Keratinocyte (primary cell): ENCODE data around the gene CRYBA2. TPM values are rescaled to one million over a fixed set of nuclear protein-coding genes. Genes with fewer than 3 reads are reported as not detected.

Experiments
- DNase-seq: peaks from one replicate; pipeline ENCODE4 v3.0.0-alpha.2; 2011; ENCODE audit warnings: low read depth, missing footprints, low spot score
- FAIRE-seq: peaks from 2 replicates; lab custom pipeline; 2011; peaks lifted over from hg19 to GRCh38; lab: Jason Lieb, UNC
- H2AFZ ChIP-seq: 2 replicates; pipeline ENCODE4 v1.6.0; 2012; ENCODE audit warnings: low read length, control low read depth, inconsistent platforms; ENCODE audit not compliant: control insufficient read depth
- H3K27ac ChIP-seq: 2 replicates; pipeline ENCODE4 v1.5.1; 2011; ENCODE audit warnings: low read length; ENCODE audit not compliant: control insufficient read depth, insufficient read depth
- H3K27me3 ChIP-seq: 3 replicates; pipeline ENCODE4 v1.6.0; 2011; ENCODE audit warnings: low read length; ENCODE audit not compliant: control insufficient read depth, insufficient read depth; ENCODE audit errors: extremely low read depth
- H3K36me3 ChIP-seq, 2 experiments: 2 replicates in 1 of 2; 3 replicates in 1 of 2; pipeline ENCODE4 v1.5.1; 2011; ENCODE audit warnings: low read length in 2 of 2, mild to moderate bottlenecking in 1 of 2; ENCODE audit not compliant: control insufficient read depth in 2 of 2, insufficient read depth in 2 of 2; ENCODE audit errors: extremely low read depth in 1 of 2
- H3K4me1 ChIP-seq: 3 replicates; pipeline ENCODE4 v1.5.1; 2011; ENCODE audit warnings: low read length; ENCODE audit not compliant: control insufficient read depth, insufficient read depth; ENCODE audit errors: extremely low read depth
- H3K4me2 ChIP-seq: 3 replicates; pipeline ENCODE4 v1.6.0; 2011; ENCODE audit warnings: low read depth, low read length; ENCODE audit not compliant: control insufficient read depth, insufficient read depth; ENCODE audit errors: extremely low read depth
- H3K4me3 ChIP-seq, 3 experiments: fragments of 200-600 bp in 1 of 3; sonication (generic) in 1 of 3; 2 replicates in 2 of 3; 3 replicates in 1 of 3; pipeline ENCODE4 v1.5.1; 2011 to 2016; ENCODE audit warnings: low read length in 3 of 3, mild to moderate bottlenecking in 3 of 3, control low read depth in 2 of 3, inconsistent platforms in 1 of 3, low read depth in 1 of 3, mixed read lengths in 1 of 3, mixed run types in 1 of 3, moderate library complexity in 1 of 3; ENCODE audit not compliant: control insufficient read depth in 2 of 3, insufficient read depth in 2 of 3; ENCODE audit errors: extremely low read depth in 1 of 3
- H3K79me2 ChIP-seq: 2 replicates; pipeline ENCODE4 v1.6.0; 2012; ENCODE audit warnings: low read length; ENCODE audit not compliant: control insufficient read depth, insufficient read depth
- H3K9ac ChIP-seq: 3 replicates; pipeline ENCODE4 v1.6.0; 2011; ENCODE audit warnings: low read length; ENCODE audit not compliant: control insufficient read depth, insufficient read depth; ENCODE audit errors: extremely low read depth
- H3K9me1 ChIP-seq: 3 replicates; pipeline ENCODE4 v1.6.0; 2011; ENCODE audit warnings: low read length; ENCODE audit not compliant: control insufficient read depth, insufficient read depth; ENCODE audit errors: extremely low read depth
- H3K9me3 ChIP-seq: 2 replicates; pipeline ENCODE4 v1.5.1; 2012; ENCODE audit warnings: low read depth, low read length; ENCODE audit not compliant: control insufficient read depth
- H4K20me1 ChIP-seq: 3 replicates; pipeline ENCODE4 v1.6.0; 2011; ENCODE audit warnings: low read length; ENCODE audit not compliant: control insufficient read depth, insufficient read depth; ENCODE audit errors: extremely low read depth
- EZH2 ChIP-seq: IDR thresholded peaks from one replicate; pipeline ENCODE4 v1.6.1; 2012; ENCODE audit warnings: inconsistent platforms, mild to moderate bottlenecking, low read length, moderate library complexity
- dilution Hi-C: fragments of 300-500 bp; cut with MboI; formaldehyde crosslinking; loops from one replicate; pipeline ENCODE4 v1.7.0; 2020; ENCODE audit warnings: low sequenced_read_pairs; ENCODE audit not compliant: extremely low pct_ligation_motif_present
- polyA plus RNA-seq, 5 experiments: library from polyadenylated mRNA; depleted of rRNA in 3 of 5; stranded (reverse) in 3 of 5; stranded (forward) in 1 of 5; unstranded in 1 of 5; fragments of >200 nt; gene quantifications; 1 replicate in 1 of 5; 2 replicates in 3 of 5; 3 replicates in 1 of 5; pipeline versions ENCODE4 v1.2.1 to v1.2.3, GENCODE V29; 2011 to 2012; ENCODE audit warnings: missing spikeins in 2 of 5, low read depth in 1 of 5, low replicate concordance in 1 of 5
- TF ChIP-seq, protein P1 (sequence below), 3 experiments: IDR thresholded peaks in 1 of 3; conservative IDR thresholded peaks in 1 of 3; optimal IDR thresholded peaks in 1 of 3; 2 replicates in 2 of 3; 3 replicates in 1 of 3; pipeline versions ENCODE3 to v1.5.1; 2011; ENCODE audit warnings: low read length in 3 of 3, mild to moderate bottlenecking in 3 of 3, moderate library complexity in 2 of 3, control low read depth in 1 of 3, inconsistent platforms in 1 of 3; ENCODE audit not compliant: insufficient read depth in 2 of 3; ENCODE audit errors: extremely low read depth in 1 of 3

Gene CRYBA2
- polyA plus RNA-seq, 1 donor (not counting 4 experiments of a cell fraction or from before 2014, with no cell fraction given): not detected

DNA sequence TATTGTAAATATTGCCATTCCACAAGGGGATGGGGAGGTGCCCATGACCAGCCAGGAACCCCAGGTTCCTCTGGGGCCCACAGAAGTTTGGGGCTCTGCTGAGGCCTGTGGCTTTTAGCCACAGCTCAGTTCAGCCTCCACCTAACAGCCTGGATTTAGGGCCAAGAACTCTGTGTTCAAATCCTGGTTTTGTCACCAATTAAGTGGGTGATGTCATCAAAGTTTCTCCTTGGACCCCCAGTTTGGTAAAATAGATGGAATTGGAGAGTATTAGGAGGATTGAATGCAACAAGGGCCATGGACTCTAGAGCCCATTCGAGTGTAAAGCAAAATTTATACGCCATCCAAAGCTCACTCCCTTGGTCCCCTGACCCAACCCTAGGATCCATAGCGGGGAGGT, 5.1 kb downstream of the CRYBA2 start:
- no peaks in the 10 kb centered on the region for H3K4me1 ChIP-seq
- no peak overlapping the region for H3K27ac ChIP-seq
- no peak for FAIRE-seq
- DNase-seq: no peak
- H3K36me3 ChIP-seq: no peaks in the 10 kb centered on the region
- H3K4me2 ChIP-seq: no peak overlapping the region
- no peak overlapping the region for H2AFZ ChIP-seq
- TF ChIP-seq, protein P1, sequence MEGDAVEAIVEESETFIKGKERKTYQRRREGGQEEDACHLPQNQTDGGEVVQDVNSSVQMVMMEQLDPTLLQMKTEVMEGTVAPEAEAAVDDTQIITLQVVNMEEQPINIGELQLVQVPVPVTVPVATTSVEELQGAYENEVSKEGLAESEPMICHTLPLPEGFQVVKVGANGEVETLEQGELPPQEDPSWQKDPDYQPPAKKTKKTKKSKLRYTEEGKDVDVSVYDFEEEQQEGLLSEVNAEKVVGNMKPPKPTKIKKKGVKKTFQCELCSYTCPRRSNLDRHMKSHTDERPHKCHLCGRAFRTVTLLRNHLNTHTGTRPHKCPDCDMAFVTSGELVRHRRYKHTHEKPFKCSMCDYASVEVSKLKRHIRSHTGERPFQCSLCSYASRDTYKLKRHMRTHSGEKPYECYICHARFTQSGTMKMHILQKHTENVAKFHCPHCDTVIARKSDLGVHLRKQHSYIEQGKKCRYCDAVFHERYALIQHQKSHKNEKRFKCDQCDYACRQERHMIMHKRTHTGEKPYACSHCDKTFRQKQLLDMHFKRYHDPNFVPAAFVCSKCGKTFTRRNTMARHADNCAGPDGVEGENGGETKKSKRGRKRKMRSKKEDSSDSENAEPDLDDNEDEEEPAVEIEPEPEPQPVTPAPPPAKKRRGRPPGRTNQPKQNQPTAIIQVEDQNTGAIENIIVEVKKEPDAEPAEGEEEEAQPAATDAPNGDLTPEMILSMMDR (optimal IDR thresholded peaks at IDR 0.05 in 1 of 3, IDR thresholded peaks at IDR 0.05 in 1 of 3, conservative IDR thresholded peaks at IDR 0.05 in 1 of 3; ENCODE audit: extremely low read depth in 1 of 3, insufficient read depth in 2 of 3, low read length in 3 of 3): no peak
- no peak for TF ChIP-seq EZH2
- H3K4me3 ChIP-seq: no peak overlapping the region
- peaks cover 99% of the 10 kb centered on the region for H3K27me3 ChIP-seq
- no peaks in the 10 kb centered on the region for H3K79me2 ChIP-seq
- dilution Hi-C loops: no loop called here
- H4K20me1 ChIP-seq: no peaks in the 10 kb centered on the region
- H3K9me3 ChIP-seq: no peaks in the 10 kb centered on the region
- no peak overlapping the region for H3K9ac ChIP-seq
- H3K9me1 ChIP-seq: no peaks in the 10 kb centered on the region

DNA sequence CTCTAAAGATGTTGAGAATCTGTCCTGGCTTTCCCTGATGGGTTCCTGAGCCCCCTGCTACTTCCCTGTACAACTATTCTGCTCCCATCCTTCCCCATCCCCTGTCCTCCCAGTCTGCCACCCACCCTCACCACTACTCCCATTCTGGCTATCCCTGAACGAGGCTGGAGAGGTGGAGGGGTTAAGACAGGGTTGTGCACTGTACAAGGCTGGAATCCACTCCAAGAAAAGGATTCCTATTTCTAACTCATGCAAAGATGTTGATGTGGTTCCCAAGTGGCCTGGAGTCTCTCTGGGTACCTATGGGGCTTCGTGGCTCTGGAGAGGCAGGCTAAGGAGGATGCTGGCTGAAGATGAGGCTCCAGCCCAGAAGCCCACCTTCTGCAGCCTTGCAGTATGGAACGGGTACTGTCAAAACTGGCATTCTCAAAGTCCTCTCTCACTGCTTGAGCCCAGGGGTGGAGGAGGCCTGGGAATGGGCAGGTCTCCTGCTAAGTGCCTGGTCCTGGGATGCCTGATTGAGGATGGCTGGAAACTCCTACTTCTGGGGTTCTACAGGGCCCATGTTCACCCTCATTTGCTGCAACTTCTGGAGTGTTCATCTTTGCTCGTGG, 7.0 kb downstream of the CRYBA2 start:
- DNase-seq (no peak), FAIRE-seq (no peak)
- Histone ChIP-seq H3K27me3 (peaks cover 99% of the 10 kb centered on the region), H2AFZ (no peak overlapping the region), H3K9me3 (no peaks in the 10 kb centered on the region), H3K27ac (no peak overlapping the region), H3K36me3 (no peaks in the 10 kb centered on the region), H3K9me1 (no peaks in the 10 kb centered on the region), H3K4me1 (peaks cover 1% of the 10 kb centered on the region), H3K79me2 (no peaks in the 10 kb centered on the region), H3K4me3 (no peak overlapping the region), H4K20me1 (no peaks in the 10 kb centered on the region), H3K9ac (no peak overlapping the region), H3K4me2 (no peak overlapping the region)
- dilution Hi-C loops: no loop called here
- no peak for TF ChIP-seq EZH2
- TF ChIP-seq, protein P1 (optimal IDR thresholded peaks at IDR 0.05 in 1 of 3, IDR thresholded peaks at IDR 0.05 in 1 of 3, conservative IDR thresholded peaks at IDR 0.05 in 1 of 3; ENCODE audit: extremely low read depth in 1 of 3, insufficient read depth in 2 of 3, low read length in 3 of 3): no peak
